GM18526 (cell line): Measurements from ENCODE around the gene CLTB.

Experiments
- POLR2A ChIP-seq: IDR thresholded peaks from 3 replicates; pipeline ENCODE4 v1.6.1; 2011; ENCODE audit not compliant: insufficient read length; ENCODE audit errors: extremely low read depth

Gene CLTB

GRCh38 chr5:176394096-176394495, 22.2 kb downstream of the CLTB start:
- TF ChIP-seq POLR2A, result no peak

- no peak for TF ChIP-seq POLR2A
Measured at GRCh38 chr5:176392526-176392925, 23.8 kb downstream of the CLTB start.

GRCh38 chr5:176391999-176392398, 24.3 kb downstream of the CLTB start:
- TF ChIP-seq POLR2A, result no peak

- no peak for TF ChIP-seq POLR2A
Measured at GRCh38 chr5:176391479-176391878, 24.9 kb downstream of the CLTB start.

- peak; percentile 79 for TF ChIP-seq POLR2A
Measured at GRCh38 chr5:176389135-176390123, 26.9 kb downstream of the CLTB start.

- peak; percentile 87 for TF ChIP-seq POLR2A
Measured at GRCh38 chr5:176388444-176389134, 27.8 kb downstream of the CLTB start, which contains the start of the genes HIGD2A and NOP16. Gene HIGD2A, plus strand, starts transcription at chr5:176388751. Its CDS starts 69 bp downstream, at chr5:176388820. Gene NOP16, minus strand, starts transcription at chr5:176388598. Its CDS starts 59 bp downstream, at chr5:176388539.

- no peak for TF ChIP-seq POLR2A
Measured at GRCh38 chr5:176388003-176388443, 28.3 kb downstream of the CLTB start.

- TF ChIP-seq POLR2A, result no peak
Measured at GRCh38 chr5:176387384-176387925, 28.9 kb downstream of the CLTB start.

- TF ChIP-seq POLR2A, result no peak
Measured at GRCh38 chr5:176386491-176386890, 29.8 kb downstream of the CLTB start.

- no peak for TF ChIP-seq POLR2A
Measured at GRCh38 chr5:176384991-176385390, 31.3 kb downstream of the CLTB start.

GRCh38 chr5:176384366-176384930, 31.9 kb downstream of the CLTB start:
- no peak for TF ChIP-seq POLR2A

- no peak for TF ChIP-seq POLR2A
Measured at GRCh38 chr5:176383961-176384360, 32.4 kb downstream of the CLTB start.

- no peak for TF ChIP-seq POLR2A
Measured at GRCh38 chr5:176383248-176383905, 33.0 kb downstream of the CLTB start.

GRCh38 chr5:176382721-176383120, 33.6 kb downstream of the CLTB start:
- TF ChIP-seq POLR2A, result no peak

GRCh38 chr5:176381979-176382378, 34.4 kb downstream of the CLTB start:
- no peak for TF ChIP-seq POLR2A

- no peak for TF ChIP-seq POLR2A
Measured at GRCh38 chr5:176381423-176381822, 34.9 kb downstream of the CLTB start.
